IPS-20b (cell line): ENCODE measurements around the gene PAH.
A peak's percentile ranks its signal among the peaks of the same experiment; 100 is the strongest.

Experiments used
- H3K27ac ChIP-seq: one replicate; pipeline ENCODE4 v1.5.1; 2013; ENCODE audit warnings: low read length
- H3K27me3 ChIP-seq: 2 replicates; pipeline ENCODE4 v1.6.1; 2013; ENCODE audit warnings: mild to moderate bottlenecking, low read length, inconsistent platforms; ENCODE audit not compliant: insufficient read depth
- H3K36me3 ChIP-seq: 2 replicates; pipeline ENCODE4 v1.6.1; 2013; ENCODE audit warnings: low read depth, mild to moderate bottlenecking, inconsistent platforms, low read length, moderate library complexity; ENCODE audit not compliant: insufficient read depth
- H3K4me1 ChIP-seq: 2 replicates; pipeline ENCODE4 v1.6.1; 2013; ENCODE audit warnings: mild to moderate bottlenecking, control low read depth, inconsistent platforms, low read length, moderate library complexity; ENCODE audit not compliant: insufficient read depth
- H3K4me3 ChIP-seq: 2 replicates; pipeline ENCODE4 v1.5.1; 2013; ENCODE audit warnings: mild to moderate bottlenecking, low read length, inconsistent platforms
- H3K9ac ChIP-seq: 2 replicates; pipeline ENCODE4 v1.6.1; 2013; ENCODE audit warnings: low read depth, mild to moderate bottlenecking, inconsistent platforms, low read length, moderate library complexity
- H3K9me3 ChIP-seq: 2 replicates; pipeline ENCODE4 v1.6.1; 2013; ENCODE audit warnings: mild to moderate bottlenecking, low read depth, low read length, inconsistent platforms; ENCODE audit not compliant: insufficient read depth

PAH gene

GRCh38 chr12:102958830-102959176, 41.8 kb upstream of the PAH start:
- no peak overlapping the region for H3K27ac ChIP-seq
- no peaks in the 10 kb centered on the region for H3K36me3 ChIP-seq
- peaks cover 18% of the 10 kb centered on the region; the same call in 1 of the 2 replicates for H3K4me1 ChIP-seq
- peaks cover 6% of the 10 kb centered on the region for H3K9me3 ChIP-seq
- H3K9ac ChIP-seq, result no peak overlapping the region
- H3K4me3 ChIP-seq, result peak overlapping the region; percentile 62; the same call in 1 of the 2 replicates
- H3K27me3 ChIP-seq, result peaks cover 100% of the 10 kb centered on the region

- peaks cover 100% of the 10 kb centered on the region for H3K27me3 ChIP-seq
- H3K4me3 ChIP-seq, result peak overlapping the region; percentile 62
Observed at GRCh38 chr12:102958073-102958829, 41.2 kb upstream of the PAH start.

GRCh38 chr12:102957339-102958050, 40.5 kb upstream of the PAH start, which contains the start of gene ASCL1:
ASCL1 (plus strand) TSS chr12:102957674; CDS start chr12:102958245, 571 bp downstream.
- no peaks in the 10 kb centered on the region for H3K9me3 ChIP-seq
- H3K4me3 ChIP-seq, result peak within 1 kb of the TSS; percentile 63
- no peaks in the 10 kb centered on the region for H3K36me3 ChIP-seq
- no peak within 1 kb of the TSS for H3K27ac ChIP-seq
- H3K4me1 ChIP-seq, result peaks cover 11% of the 10 kb centered on the region; the same call in 1 of the 2 replicates
- no peak within 1 kb of the TSS for H3K9ac ChIP-seq
- peaks cover 100% of the 10 kb centered on the region for H3K27me3 ChIP-seq

More at GRCh38 chr12:102958073-102958829, 41.2 kb upstream of the PAH start:
- H3K9ac ChIP-seq, result no peak overlapping the region
- 0 out of 2 replicates have a peak, but pooled peaks cover under 1% of the 10 kb centered on the region for H3K9me3 ChIP-seq
- H3K27ac ChIP-seq, result no peak overlapping the region
- peaks cover 18% of the 10 kb centered on the region; the same call in 1 of the 2 replicates for H3K4me1 ChIP-seq
- H3K36me3 ChIP-seq, result no peaks in the 10 kb centered on the region

- Histone ChIP-seq H3K9ac (no peak overlapping the region), H3K9me3 (no peaks in the 10 kb centered on the region), H3K4me1 (peaks cover 9% of the 10 kb centered on the region; the same call in 1 of the 2 replicates), H3K27ac (no peak overlapping the region), H3K27me3 (peaks cover 100% of the 10 kb centered on the region), H3K36me3 (no peaks in the 10 kb centered on the region), H3K4me3 (peak overlapping the region; percentile 63)
Observed at GRCh38 chr12:102956738-102957327, 39.8 kb upstream of the PAH start.

GRCh38 chr12:102955926-102956737, 39.1 kb upstream of the PAH start:
- Histone ChIP-seq H3K9me3 (no peaks in the 10 kb centered on the region), H3K9ac (no peak overlapping the region), H3K27ac (no peak overlapping the region), H3K4me3 (peak overlapping the region; percentile 63; the same call in 1 of the 2 replicates), H3K36me3 (no peaks in the 10 kb centered on the region), H3K27me3 (peaks cover 100% of the 10 kb centered on the region), H3K4me1 (peaks cover 6% of the 10 kb centered on the region; the same call in 1 of the 2 replicates)

- H3K27ac ChIP-seq, result no peak overlapping the region
- peaks cover 100% of the 10 kb centered on the region for H3K27me3 ChIP-seq
- H3K36me3 ChIP-seq, result no peaks in the 10 kb centered on the region
- no peaks in the 10 kb centered on the region for H3K9me3 ChIP-seq
- H3K4me3 ChIP-seq, result no peak overlapping the region
- H3K4me1 ChIP-seq, result peaks cover 8% of the 10 kb centered on the region; the same call in 1 of the 2 replicates
- H3K9ac ChIP-seq, result no peak overlapping the region
Observed at GRCh38 chr12:102954134-102954533, 37.1 kb upstream of the PAH start.

- no peaks in the 10 kb centered on the region for H3K9me3 ChIP-seq
- H3K36me3 ChIP-seq, result no peaks in the 10 kb centered on the region
- H3K4me3 ChIP-seq, result no peak overlapping the region
- no peak overlapping the region for H3K27ac ChIP-seq
- H3K27me3 ChIP-seq, result peaks cover 100% of the 10 kb centered on the region
- no peak overlapping the region for H3K9ac ChIP-seq
- peaks cover 5% of the 10 kb centered on the region; the same call in 1 of the 2 replicates for H3K4me1 ChIP-seq
Observed at GRCh38 chr12:102953221-102953620, 36.2 kb upstream of the PAH start.

- Histone ChIP-seq H3K9ac (no peak overlapping the region), H3K36me3 (no peaks in the 10 kb centered on the region), H3K4me3 (no peak overlapping the region), H3K27me3 (peaks cover 100% of the 10 kb centered on the region), H3K9me3 (no peaks in the 10 kb centered on the region), H3K4me1 (peaks cover 5% of the 10 kb centered on the region; the same call in 1 of the 2 replicates), H3K27ac (no peak overlapping the region)
Observed at GRCh38 chr12:102951841-102952240, 34.8 kb upstream of the PAH start.

- Histone ChIP-seq H3K4me1 (0 out of 2 replicates have a peak, but pooled peaks cover 5% of the 10 kb centered on the region), H3K27me3 (peaks cover 100% of the 10 kb centered on the region), H3K9ac (no peak overlapping the region)
Observed at GRCh38 chr12:102950950-102951619, 34.0 kb upstream of the PAH start.

GRCh38 chr12:102950107-102950949, 33.3 kb upstream of the PAH start:
- Histone ChIP-seq H3K27ac (no peak overlapping the region), H3K4me3 (peak overlapping the region; percentile 68)

More at GRCh38 chr12:102950950-102951619, 34.0 kb upstream of the PAH start:
- Histone ChIP-seq H3K4me3 (peak overlapping the region; percentile 68), H3K36me3 (no peaks in the 10 kb centered on the region), H3K27ac (no peak overlapping the region), H3K9me3 (no peaks in the 10 kb centered on the region)

More at GRCh38 chr12:102950107-102950949, 33.3 kb upstream of the PAH start:
- Histone ChIP-seq H3K9me3 (no peaks in the 10 kb centered on the region), H3K9ac (no peak overlapping the region), H3K36me3 (no peaks in the 10 kb centered on the region), H3K4me1 (0 out of 2 replicates have a peak, but pooled peaks cover 5% of the 10 kb centered on the region), H3K27me3 (peaks cover 95% of the 10 kb centered on the region)
